Left lung (tissue), 10 donors: ENCODE results near the gene GBX1. TPM values are rescaled to one million over a fixed set of nuclear protein-coding genes. Genes with fewer than 3 reads are reported as not detected.

Source experiments
- ATAC-seq: fragments of 200-7000 bp; cut with Tn5 transposase; one replicate; pipeline ENCODE4 v1.9.1; 2020; ENCODE audit warnings: moderate library complexity
- DNase-seq, 4 donors: peaks; one replicate each; pipeline ENCODE4 v3.0.0-alpha.2; 2013 to 2020
- H3K27ac ChIP-seq, 2 donors: fragments of 200-600 bp; sonication (generic) in 1 of 2; one replicate each; pipeline versions ENCODE4 v1.5.0 to v1.8.0; 2020 to 2021
- H3K27me3 ChIP-seq, 2 donors: fragments of 200-600 bp; sonication (generic) in 1 of 2; one replicate each; pipeline versions ENCODE4 v1.5.0 to v1.8.0; 2020 to 2021
- H3K36me3 ChIP-seq, 2 donors: fragments of 200-600 bp; sonication (generic) in 1 of 2; one replicate each; pipeline versions ENCODE4 v1.5.0 to v1.8.0; 2020 to 2021
- H3K4me1 ChIP-seq, 2 donors: fragments of 200-600 bp; one replicate each; pipeline ENCODE4 v1.8.0; 2021
- H3K4me3 ChIP-seq, 2 donors: fragments of 200-600 bp; sonication (generic) in 1 of 2; one replicate each; pipeline versions ENCODE4 v1.5.0 to v1.8.0; 2020 to 2021; ENCODE audit warnings: mild to moderate bottlenecking in 1 of 2
- H3K9me3 ChIP-seq, 2 donors: fragments of 200-600 bp; sonication (generic) in 1 of 2; one replicate each; pipeline versions ENCODE4 v1.5.0 to v1.8.0; 2020 to 2021
- CTCF ChIP-seq, 2 donors: fragments of 200-600 bp; sonication (generic) in 1 of 2; IDR thresholded peaks; one replicate each; pipeline versions ENCODE4 v1.5.0 to v1.8.0; 2021; ENCODE audit warnings: antibody characterized with exemption in 2 of 2
- intact Hi-C, 2 donors: fragments of 100-400 bp; cut with DNase I; formaldehyde crosslinking; loops; one replicate each; pipeline versions ENCODE4 v1.11.2 to v1.14.2; 2022
- polyA plus RNA-seq, 6 donors: library from polyadenylated mRNA; unstranded; fragments of 120-200 nt; gene quantifications; one replicate each; pipeline ENCODE4 v1.2.1, GENCODE V29; 2013; ENCODE audit not compliant: insufficient read length in 6 of 6
- total RNA-seq, 2 donors: library from RNA; stranded (reverse); fragmentation: NEBNext Ultra II Directional; extraction: Animal tissue kit (Norgen Biotek cat#: 25700); gene quantifications; one replicate each; pipeline ENCODE4 v1.2.1, GENCODE V29; 2021
- donor health status: DM: no; HTN: yes; CAD: no.
- donor health status: DM: no; HTN: no; CAD: no.

The GBX1 gene
- total and polyA plus RNA-seq, 8 donors, result 0.24 to 0.42 (median 0.28) TPM; not detected in 5

DNA sequence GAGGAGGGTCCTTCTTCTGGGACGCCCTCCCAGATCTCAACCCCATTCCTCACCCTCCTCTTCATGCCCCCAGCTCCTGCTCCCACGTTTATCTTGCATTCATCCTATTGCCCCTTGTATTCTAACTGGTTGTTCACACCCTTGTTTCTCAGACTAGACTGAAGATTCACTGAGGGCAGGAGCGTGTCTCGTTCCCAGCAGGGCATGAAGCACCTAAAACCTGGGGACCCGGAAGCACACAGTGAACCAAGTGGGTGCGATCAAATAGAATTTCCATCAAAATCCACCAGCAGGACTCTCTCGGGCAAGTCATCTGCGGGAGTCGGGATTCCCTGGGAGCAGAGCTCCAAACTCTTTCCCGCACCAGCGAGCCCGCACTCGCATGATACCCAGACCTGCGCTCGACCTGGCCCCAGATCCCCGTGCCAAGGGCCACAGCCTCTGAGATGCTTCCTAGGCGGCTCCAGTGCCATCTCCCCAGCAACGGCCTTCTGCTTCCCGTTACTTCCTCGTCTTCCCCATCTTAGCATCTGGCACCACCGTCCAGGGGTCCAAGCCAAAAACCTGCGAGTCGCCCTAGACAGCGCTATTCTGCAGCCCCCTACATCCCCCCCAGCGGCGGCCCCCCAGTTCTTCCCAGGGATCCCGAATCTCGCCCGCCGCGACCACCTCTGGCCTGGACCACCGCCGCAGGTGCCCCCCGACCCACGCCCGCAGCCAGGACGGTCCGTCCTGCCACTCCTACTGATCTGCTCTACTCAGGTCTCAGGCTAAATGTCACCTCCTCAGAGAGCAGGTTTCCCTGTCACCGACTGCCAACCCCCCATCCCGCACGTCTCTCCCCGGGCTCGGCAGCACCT is 6.1 kb upstream of the GBX1 start:
- H3K4me3 ChIP-seq, result no peak overlapping the region
- H3K27ac ChIP-seq, result no peak overlapping the region
- peaks cover 13 to 96% of the 10 kb centered on the region in 2 donors for H3K27me3 ChIP-seq
- DNase-seq, result no peak
- intact Hi-C loops, result loop anchor here in 1 of 2 donors (5.0 kb wide), 1 partner anchor 46 kb away; no protein-coding TSS in a partner anchor
- no peak for ATAC-seq
- H3K9me3 ChIP-seq, result no peaks in the 10 kb centered on the region
- H3K36me3 ChIP-seq, result no peaks in the 10 kb centered on the region
- no peaks in the 10 kb centered on the region for H3K4me1 ChIP-seq
- TF ChIP-seq CTCF (IDR thresholded peaks at IDR 0.05), result no peak

DNA sequence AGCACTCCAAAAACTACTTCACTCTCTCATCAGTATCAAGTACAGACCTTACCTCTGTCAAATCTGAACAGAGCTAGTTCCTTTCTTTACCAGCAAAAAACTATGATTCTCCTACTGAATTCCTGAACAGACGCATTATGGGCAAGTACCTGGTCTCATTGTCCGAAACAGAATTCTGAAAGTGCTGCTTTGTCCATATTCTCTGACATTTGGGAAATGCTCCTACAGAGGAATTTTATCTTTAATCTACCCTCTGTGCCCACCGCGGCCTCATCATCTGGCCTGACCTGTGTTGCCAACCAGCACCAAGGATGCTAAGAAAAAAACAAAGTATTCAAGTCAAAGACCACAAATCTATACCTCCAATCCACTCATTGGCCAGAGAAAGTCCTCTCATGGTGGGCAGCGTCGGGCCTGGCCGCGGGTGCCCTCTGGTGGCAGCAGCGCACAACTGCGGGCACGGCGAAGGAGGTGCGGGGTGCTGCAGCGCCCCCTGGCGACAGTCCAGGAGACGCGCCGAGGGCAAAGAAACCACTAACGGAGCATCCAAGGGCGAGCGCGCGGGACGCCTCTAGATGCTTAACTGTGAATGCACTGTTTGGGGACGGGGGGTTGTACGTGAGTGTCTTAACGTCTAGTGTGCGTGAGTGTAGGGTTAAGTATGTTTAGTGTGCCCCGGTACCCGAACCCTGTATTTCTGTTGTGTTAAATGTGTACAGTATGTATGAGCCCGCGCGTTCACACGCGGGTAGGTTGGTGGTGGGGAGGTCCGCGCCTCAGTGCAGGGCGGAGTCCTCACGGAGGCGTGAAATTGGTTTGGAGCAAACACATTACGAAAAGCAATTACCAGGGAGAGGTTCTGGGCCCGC is 5.0 kb upstream of the GBX1 start:
- H3K9me3 ChIP-seq, result no peaks in the 10 kb centered on the region

GRCh38 chr7:151168787-151169162 is 1.3 kb upstream of the GBX1 start:
- TF ChIP-seq CTCF (IDR thresholded peaks at IDR 0.05), result no peak
- Histone ChIP-seq H3K27ac (no peak overlapping the region), H3K36me3 (no peaks in the 10 kb centered on the region), H3K4me1 (peaks cover 11 to 19% of the 10 kb centered on the region in 2 donors), H3K27me3 (peaks cover 55 to 98% of the 10 kb centered on the region in 2 donors), H3K9me3 (no peaks in the 10 kb centered on the region), H3K4me3 (no peak overlapping the region)
- DNase-seq (no peak), ATAC-seq (no peak)
- intact Hi-C loops, result no loop called here

More for the DNA sequence above, 5.0 kb upstream of the GBX1 start:
- peaks cover 4 to 9% of the 10 kb centered on the region in 2 donors for H3K4me1 ChIP-seq
- peak; percentile 98 for ATAC-seq
- H3K4me3 ChIP-seq, result no peak overlapping the region
- DNase-seq, result peak; percentile 65 to 97 (median 83)
- peaks cover 23 to 96% of the 10 kb centered on the region in 2 donors for H3K27me3 ChIP-seq
- no peak overlapping the region for H3K27ac ChIP-seq
- TF ChIP-seq CTCF (IDR thresholded peaks at IDR 0.05), result peak; percentile 100
- intact Hi-C loops, result loop anchor here in 1 of 2 donors (5.0 kb wide), 1 partner anchor 45 kb away; no protein-coding TSS in a partner anchor
- no peaks in the 10 kb centered on the region for H3K36me3 ChIP-seq

- Histone ChIP-seq H3K27me3 (peaks cover 55 to 98% of the 10 kb centered on the region in 2 donors), H3K9me3 (no peaks in the 10 kb centered on the region), H3K4me1 (peaks cover 11 to 19% of the 10 kb centered on the region in 2 donors), H3K4me3 (peak overlapping the region; percentile 31 to 33), H3K36me3 (no peaks in the 10 kb centered on the region), H3K27ac (no peak overlapping the region)
- TF ChIP-seq CTCF (IDR thresholded peaks at IDR 0.05), result peak; percentile 64 to 68
- ATAC-seq (peak; percentile 75), DNase-seq (peak in 2 of 4 donors; percentile 33 to 85)
- intact Hi-C loops, result no loop called here
Observed at GRCh38 chr7:151168003-151168786, 701 bp upstream of the GBX1 start.
